Endothelial cell of umbilical vein (primary cell): Measurements from ENCODE around the gene FHIT. TPM values are rescaled to one million over a fixed set of nuclear protein-coding genes. Genes with fewer than 3 reads are reported as not detected.

ENCODE experiments used
- BruUV-seq: library from RNA; stranded (reverse); fragments of 400-500 nt; replicated peaks from 2 replicates; lab custom pipeline; 2021; lab: Mats Ljungman, UMichigan
- CTCF ChIA-PET: fragments of 300-600, 350-600 bp; sonication (Branson Sonifier 250); formaldehyde crosslinking; loops from one replicate; lab custom pipeline; 2021; ENCODE audit warnings: antibody characterized with exemption, inconsistent platforms; lab: Charles Lee
- POLR2A ChIA-PET: fragments of 300-600, 350-600 bp; sonication (Branson Sonifier 250); formaldehyde crosslinking; loops from one replicate; lab custom pipeline; 2021; ENCODE audit warnings: antibody characterized with exemption, inconsistent platforms; lab: Charles Lee
- DNase-seq: peaks from one replicate; pipeline ENCODE4 v3.0.0-alpha.2; 2011; ENCODE audit warnings: low read depth, low spot score
- FAIRE-seq: peaks from 2 replicates; lab custom pipeline; 2011; peaks lifted over from hg19 to GRCh38; lab: Jason Lieb, UNC
- H2AFZ ChIP-seq: 2 replicates; pipeline ENCODE4 v1.6.0; 2012; ENCODE audit warnings: low read depth, low read length, control low read depth, inconsistent platforms
- H3K27ac ChIP-seq: 2 replicates; pipeline ENCODE4 v1.5.1; 2011; ENCODE audit warnings: low read depth, mild to moderate bottlenecking, control low read depth, low read length, moderate library complexity; ENCODE audit not compliant: insufficient read depth
- H3K27me3 ChIP-seq, 2 experiments: 2 replicates each; pipeline versions ENCODE4 v1.6.0 to v1.6.1; 2011; ENCODE audit warnings: low read length in 2 of 2, mixed read lengths in 1 of 2; ENCODE audit not compliant: control insufficient read depth in 2 of 2, insufficient read depth in 2 of 2
- H3K36me3 ChIP-seq, 2 experiments: 2 replicates in 1 of 2; 3 replicates in 1 of 2; pipeline ENCODE4 v1.5.1; 2011; ENCODE audit warnings: low read length in 2 of 2, mild to moderate bottlenecking in 1 of 2, moderate library complexity in 1 of 2; ENCODE audit not compliant: control insufficient read depth in 2 of 2, insufficient read depth in 2 of 2; ENCODE audit errors: extremely low read depth in 1 of 2
- H3K4me1 ChIP-seq: 3 replicates; pipeline ENCODE4 v1.5.1; 2011; ENCODE audit warnings: mild to moderate bottlenecking, low read length; ENCODE audit not compliant: control insufficient read depth, insufficient read depth; ENCODE audit errors: extremely low read depth
- H3K4me2 ChIP-seq: 2 replicates; pipeline ENCODE4 v1.6.1; 2011; ENCODE audit warnings: low read length, control low read depth, mixed read lengths; ENCODE audit not compliant: insufficient read depth
- H3K4me3 ChIP-seq, 3 experiments: fragments of 200-600 bp in 1 of 3; sonication (generic), shearing (Covaris generic) in 1 of 3; replicated peaks in 1 of 3; 2 replicates each; pipeline ENCODE4 v1.5.1; 2011 to 2016; ENCODE audit warnings: control low read depth in 3 of 3, low read length in 3 of 3, mild to moderate bottlenecking in 2 of 3, inconsistent platforms in 1 of 3, low read depth in 1 of 3, moderate library complexity in 1 of 3; ENCODE audit not compliant: insufficient read depth in 1 of 3
- H3K79me2 ChIP-seq: 2 replicates; pipeline ENCODE4 v1.6.0; 2012; ENCODE audit warnings: low read length, inconsistent platforms; ENCODE audit not compliant: control insufficient read depth, insufficient read depth
- H3K9ac ChIP-seq: replicated peaks from 2 replicates; pipeline ENCODE3; 2011; ENCODE audit warnings: low read length, control low read depth; ENCODE audit not compliant: insufficient read depth; ENCODE audit errors: extremely low read depth
- H3K9me1 ChIP-seq: replicated peaks from 3 replicates; pipeline ENCODE4 v1.6.0; 2011; ENCODE audit warnings: mild to moderate bottlenecking, low read length; ENCODE audit not compliant: control insufficient read depth, insufficient read depth; ENCODE audit errors: extremely low read depth
- H3K9me3 ChIP-seq: replicated peaks from 2 replicates; pipeline ENCODE4 v1.5.1; 2012; ENCODE audit warnings: low read length, inconsistent platforms; ENCODE audit not compliant: control insufficient read depth, insufficient read depth
- H4K20me1 ChIP-seq: replicated peaks from 2 replicates; pipeline ENCODE3; 2011; ENCODE audit warnings: mild to moderate bottlenecking, low read length; ENCODE audit not compliant: control insufficient read depth, insufficient read depth; ENCODE audit errors: extremely low read depth
- EZH2 ChIP-seq: IDR thresholded peaks from 2 replicates; pipeline ENCODE4 v1.6.1; 2012; ENCODE audit warnings: borderline replicate concordance, low read depth, mild to moderate bottlenecking, moderate library complexity, low read length, inconsistent platforms; ENCODE audit not compliant: severe bottlenecking
- FOS ChIP-seq: IDR thresholded peaks from 2 replicates; pipeline ENCODE4 v1.6.1; 2011; ENCODE audit warnings: mild to moderate bottlenecking, low read length, moderate library complexity, borderline replicate concordance; ENCODE audit not compliant: insufficient read depth
- GATA2 ChIP-seq: IDR thresholded peaks from 2 replicates; pipeline ENCODE4 v1.7.0; 2011; ENCODE audit warnings: low read depth, mild to moderate bottlenecking, moderate library complexity, mixed read lengths, low read length; ENCODE audit not compliant: insufficient read length, insufficient read depth
- JUN ChIP-seq: IDR thresholded peaks from 2 replicates; pipeline ENCODE4 v1.6.1; 2011; ENCODE audit warnings: borderline replicate concordance, low read depth; ENCODE audit not compliant: insufficient read length, insufficient read depth
- MYC ChIP-seq: IDR thresholded peaks from one replicate; pipeline ENCODE4 v1.6.1; 2011; ENCODE audit warnings: mild to moderate bottlenecking, low read depth, low read length
- POLR2A ChIP-seq: IDR thresholded peaks from 2 replicates; pipeline ENCODE4 v1.6.1; 2012; ENCODE audit warnings: low read depth, mild to moderate bottlenecking, control low read depth, low read length
- POLR2AphosphoS5 ChIP-seq: IDR thresholded peaks from 2 replicates; pipeline ENCODE4 v1.6.1; 2012; ENCODE audit warnings: low read depth, mild to moderate bottlenecking, control low read depth, low read length, moderate library complexity; ENCODE audit not compliant: insufficient read depth
- dilution Hi-C: fragments of 300-500 bp; cut with MboI; formaldehyde crosslinking; loops from one replicate; pipeline ENCODE4 v1.15.0; 2019; ENCODE audit warnings: low sequenced_read_pairs; ENCODE audit not compliant: extremely low pct_ligation_motif_present
- intact Hi-C: fragments of 100-400 bp; cut with micrococcal nuclease; formaldehyde crosslinking; loops from one replicate; pipeline ENCODE4 v1.10.0; 2022
- polyA plus RNA-seq, 4 experiments: library from polyadenylated mRNA; depleted of rRNA in 3 of 4; stranded (reverse) in 3 of 4; unstranded in 1 of 4; fragments of >200 nt; gene quantifications; 2 replicates each; pipeline versions ENCODE4 v1.2.1 to v1.2.3, GENCODE V29; 2011 to 2012; ENCODE audit warnings: missing spikeins in 1 of 4
- total RNA-seq: library from RNA; stranded (reverse); gene quantifications from 2 replicates; pipeline ENCODE4 v1.2.3, GENCODE V29; 2021
- TF ChIP-seq, protein P1 (sequence below): IDR thresholded peaks from 2 replicates; pipeline ENCODE4 v1.6.1; 2011; ENCODE audit not compliant: insufficient read depth, insufficient read length
- TF ChIP-seq, protein P2 (sequence below), 2 donors: IDR thresholded peaks; 1 replicate in 1 of 2; 2 replicates in 1 of 2; pipeline ENCODE4 v1.5.1; 2011; ENCODE audit warnings: low read length in 2 of 2, mild to moderate bottlenecking in 2 of 2, moderate library complexity in 2 of 2, control low read depth in 1 of 2, inconsistent platforms in 1 of 2, low read depth in 1 of 2; ENCODE audit not compliant: insufficient read depth in 1 of 2; ENCODE audit errors: extremely low read depth in 1 of 2

Gene FHIT
- total and polyA plus RNA-seq, 2 donors (not counting 3 experiments of a cell fraction or from before 2014, with no cell fraction given): 0.47 to 2.2 TPM

DNA sequence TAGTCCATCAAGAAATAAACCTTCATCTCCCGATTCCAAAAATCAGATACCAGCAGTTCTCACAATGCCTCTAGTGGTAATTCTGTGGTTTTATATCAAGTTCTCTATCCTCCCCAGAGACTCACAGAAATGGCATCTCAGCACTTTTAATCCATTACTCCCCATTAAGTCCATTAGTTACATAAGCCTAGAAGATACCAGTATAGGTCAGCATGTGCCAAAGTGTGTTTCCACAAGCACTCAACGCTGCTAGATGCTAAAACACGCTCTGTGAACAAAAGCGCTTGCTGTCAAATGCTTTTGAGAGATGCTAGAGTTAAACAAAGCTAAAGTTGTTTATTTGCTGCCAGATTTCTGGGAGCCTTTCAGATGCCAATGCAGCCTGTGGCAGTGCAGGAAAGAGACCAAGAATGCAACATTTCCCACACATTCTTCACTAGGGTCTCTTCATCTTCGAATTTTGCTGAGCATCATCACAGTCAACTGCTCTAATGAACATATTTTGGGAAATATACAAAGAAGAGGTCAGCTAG is 1282.7 kb downstream of the FHIT start:
- Histone ChIP-seq H3K9me3 (no peaks in the 10 kb centered on the region), H3K9me1 (no peaks in the 10 kb centered on the region), H3K27me3 (no peaks in the 10 kb centered on the region), H3K79me2 (no peaks in the 10 kb centered on the region), H3K4me2 (no peak overlapping the region), H3K36me3 (no peaks in the 10 kb centered on the region), H4K20me1 (no peaks in the 10 kb centered on the region), H3K9ac (no peak overlapping the region), H2AFZ (no peak overlapping the region), H3K4me1 (no peaks in the 10 kb centered on the region), H3K27ac (no peak overlapping the region), H3K4me3 (no peak overlapping the region)
- dilution Hi-C loops (no loop called here), intact Hi-C loops (no loop called here)
- ChIA-PET CTCF (no interaction called here), POLR2A (no interaction called here)
- no TSS peak for BruUV-seq
- no peak for DNase-seq
- TF ChIP-seq EZH2 (no peak), FOS (no peak), MYC (no peak), JUN (no peak), POLR2AphosphoS5 (no peak), POLR2A (no peak), GATA2 (no peak)
- TF ChIP-seq, protein P1, sequence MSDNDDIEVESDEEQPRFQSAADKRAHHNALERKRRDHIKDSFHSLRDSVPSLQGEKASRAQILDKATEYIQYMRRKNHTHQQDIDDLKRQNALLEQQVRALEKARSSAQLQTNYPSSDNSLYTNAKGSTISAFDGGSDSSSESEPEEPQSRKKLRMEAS: no peak
- TF ChIP-seq, protein P2, sequence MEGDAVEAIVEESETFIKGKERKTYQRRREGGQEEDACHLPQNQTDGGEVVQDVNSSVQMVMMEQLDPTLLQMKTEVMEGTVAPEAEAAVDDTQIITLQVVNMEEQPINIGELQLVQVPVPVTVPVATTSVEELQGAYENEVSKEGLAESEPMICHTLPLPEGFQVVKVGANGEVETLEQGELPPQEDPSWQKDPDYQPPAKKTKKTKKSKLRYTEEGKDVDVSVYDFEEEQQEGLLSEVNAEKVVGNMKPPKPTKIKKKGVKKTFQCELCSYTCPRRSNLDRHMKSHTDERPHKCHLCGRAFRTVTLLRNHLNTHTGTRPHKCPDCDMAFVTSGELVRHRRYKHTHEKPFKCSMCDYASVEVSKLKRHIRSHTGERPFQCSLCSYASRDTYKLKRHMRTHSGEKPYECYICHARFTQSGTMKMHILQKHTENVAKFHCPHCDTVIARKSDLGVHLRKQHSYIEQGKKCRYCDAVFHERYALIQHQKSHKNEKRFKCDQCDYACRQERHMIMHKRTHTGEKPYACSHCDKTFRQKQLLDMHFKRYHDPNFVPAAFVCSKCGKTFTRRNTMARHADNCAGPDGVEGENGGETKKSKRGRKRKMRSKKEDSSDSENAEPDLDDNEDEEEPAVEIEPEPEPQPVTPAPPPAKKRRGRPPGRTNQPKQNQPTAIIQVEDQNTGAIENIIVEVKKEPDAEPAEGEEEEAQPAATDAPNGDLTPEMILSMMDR (IDR thresholded peaks at IDR 0.05; ENCODE audit: extremely low read depth in 1 of 2, insufficient read depth in 1 of 2, low read depth in 1 of 2, low read length in 2 of 2): no peak
- FAIRE-seq: no peak
